Hepatocyte (in vitro differentiated cells): ENCODE results near the gene C5orf24. TPM values are rescaled to one million over a fixed set of nuclear protein-coding genes. Genes with fewer than 3 reads are reported as not detected.

Experiments
- DNase-seq: peaks from one replicate; pipeline ENCODE4 v3.0.0-alpha.2; 2016; ENCODE audit warnings: low spot score
- H2AFZ ChIP-seq: fragments of 200-600 bp; sonication (generic); 2 replicates; pipeline ENCODE4 v1.6.0; 2016; ENCODE audit warnings: antibody characterized with exemption, mild to moderate bottlenecking
- H3K27ac ChIP-seq: fragments of 200-600 bp; sonication (generic); 2 replicates; pipeline ENCODE4 v1.5.1; 2016; ENCODE audit warnings: mild to moderate bottlenecking
- H3K27me3 ChIP-seq: fragments of 200-600 bp; sonication (generic); 2 replicates; pipeline ENCODE4 v1.6.1; 2016
- H3K36me3 ChIP-seq: fragments of 200-600 bp; sonication (generic); replicated peaks from 2 replicates; pipeline ENCODE4 v1.5.1; 2016; ENCODE audit warnings: low read depth; ENCODE audit not compliant: insufficient read depth
- H3K4me1 ChIP-seq: fragments of 200-600 bp; sonication (generic); 2 replicates; pipeline ENCODE4 v1.5.1; 2016; ENCODE audit warnings: mild to moderate bottlenecking, moderate library complexity; ENCODE audit not compliant: insufficient read depth
- H3K4me2 ChIP-seq: fragments of 200-600 bp; sonication (generic); 2 replicates; pipeline ENCODE4 v1.6.0; 2016
- H3K4me3 ChIP-seq: fragments of 200-600 bp; sonication (generic); 2 replicates; pipeline ENCODE4 v1.5.1; 2016; ENCODE audit warnings: mild to moderate bottlenecking
- H3K79me2 ChIP-seq: fragments of 200-600 bp; sonication (generic); 2 replicates; pipeline ENCODE4 v1.6.0; 2017; ENCODE audit warnings: mild to moderate bottlenecking
- H3K9me2 ChIP-seq: fragments of 200-600 bp; sonication (generic); replicated peaks from 2 replicates; pipeline ENCODE4 v1.6.0; 2017; ENCODE audit warnings: mild to moderate bottlenecking; ENCODE audit not compliant: insufficient read depth
- H3K9me3 ChIP-seq: fragments of 200-600 bp; sonication (generic); 2 replicates; pipeline ENCODE4 v1.5.1; 2016; ENCODE audit warnings: low read depth, mild to moderate bottlenecking
- H4K20me1 ChIP-seq: fragments of 200-600 bp; sonication (generic); 2 replicates; pipeline ENCODE4 v1.6.0; 2016; ENCODE audit warnings: mild to moderate bottlenecking; ENCODE audit not compliant: insufficient read depth, poor library complexity, severe bottlenecking
- CTCF ChIP-seq: fragments of 200-600 bp; sonication (generic); IDR thresholded peaks from 2 replicates; pipeline ENCODE4 v1.5.1; 2016; ENCODE audit warnings: antibody characterized with exemption, mild to moderate bottlenecking; ENCODE audit not compliant: poor library complexity
- EZH2 ChIP-seq: fragments of 200-600 bp; sonication (generic); IDR thresholded peaks from 2 replicates; pipeline ENCODE4 v1.6.1; 2016; ENCODE audit warnings: antibody characterized with exemption, mild to moderate bottlenecking, borderline replicate concordance
- EZH2phosphoT487 ChIP-seq: fragments of 200-600 bp; sonication (generic); IDR thresholded peaks from one replicate; pipeline ENCODE4 v1.6.1; 2018; ENCODE audit warnings: antibody characterized with exemption, mild to moderate bottlenecking, low read depth, moderate library complexity; ENCODE audit not compliant: unreplicated experiment, severe bottlenecking
- WGBS: methylation state at CpG from one replicate; pipeline ENCODE4 v1.1.6; 2016; ENCODE audit warnings: low lambda C conversion rate; ENCODE audit errors: missing lambda C conversion rate; 5-methylcytosine and 5-hydroxymethylcytosine counted together
- polyA plus RNA-seq: library from polyadenylated mRNA; unstranded; fragments of >200 nt; fragmentation: Nextera tagmentation; extraction: Ambion mirVana; gene quantifications from 2 replicates; pipeline ENCODE4 v1.2.1, GENCODE V29; 2016
- total RNA-seq: library from RNA; depleted of rRNA; stranded (reverse); fragments of >200 nt; gene quantifications from 2 replicates; pipeline ENCODE4 v1.2.3, GENCODE V29; 2014

The C5orf24 gene
- total and polyA plus RNA-seq, 2 experiments from 2014 or later: 29.2 to 67.0 TPM

- Histone ChIP-seq H3K9me3 (no peaks in the 10 kb centered on the region), H3K27me3 (no peaks in the 10 kb centered on the region), H4K20me1 (peaks cover 3% of the 10 kb centered on the region), H3K27ac (no peak overlapping the region), H2AFZ (no peak overlapping the region), H3K9me2 (no peaks in the 10 kb centered on the region), H3K4me1 (no peaks in the 10 kb centered on the region), H3K4me3 (no peak overlapping the region), H3K4me2 (no peak overlapping the region), H3K79me2 (peaks cover 5% of the 10 kb centered on the region), H3K36me3 (no peaks in the 10 kb centered on the region)
- no peak for DNase-seq
- WGBS: 93% methylated on average over 2 of the region's 2 CpGs
- TF ChIP-seq EZH2: no peak
- TF ChIP-seq CTCF: no peak
- no peak for TF ChIP-seq EZH2phosphoT487
Observed at GRCh38 chr5:134892926-134893325, 47.2 kb downstream of the C5orf24 start.

GRCh38 chr5:134893748-134894505 lies 48.2 kb downstream of the C5orf24 start:
- H3K9me3 ChIP-seq: no peaks in the 10 kb centered on the region
- no peak for TF ChIP-seq CTCF
- no peak for TF ChIP-seq EZH2
- TF ChIP-seq EZH2phosphoT487: no peak
- WGBS: 97% methylated on average over 7 of the region's 7 CpGs
- H3K27me3 ChIP-seq: no peaks in the 10 kb centered on the region
- no peak overlapping the region for H3K4me2 ChIP-seq
- H3K36me3 ChIP-seq: no peaks in the 10 kb centered on the region
- no peaks in the 10 kb centered on the region for H3K9me2 ChIP-seq
- H2AFZ ChIP-seq: no peak overlapping the region
- H3K4me1 ChIP-seq: no peaks in the 10 kb centered on the region
- H3K4me3 ChIP-seq: no peak overlapping the region
- H4K20me1 ChIP-seq: peaks cover 3% of the 10 kb centered on the region
- no peak for DNase-seq
- H3K79me2 ChIP-seq: peaks cover 5% of the 10 kb centered on the region
- H3K27ac ChIP-seq: no peak overlapping the region

- TF ChIP-seq CTCF (no peak), EZH2phosphoT487 (no peak), EZH2 (no peak)
- 92% methylated on average over 10 of the region's 10 CpGs for WGBS
- Histone ChIP-seq H2AFZ (no peak overlapping the region), H3K79me2 (peaks cover 12% of the 10 kb centered on the region), H3K27ac (no peak overlapping the region), H3K9me3 (no peaks in the 10 kb centered on the region), H3K4me2 (no peak overlapping the region), H3K36me3 (no peaks in the 10 kb centered on the region), H3K4me3 (no peak overlapping the region), H3K27me3 (no peaks in the 10 kb centered on the region), H3K9me2 (no peaks in the 10 kb centered on the region), H3K4me1 (no peaks in the 10 kb centered on the region), H4K20me1 (no peaks in the 10 kb centered on the region)
- no peak for DNase-seq
Observed at GRCh38 chr5:134902071-134902801, 56.5 kb downstream of the C5orf24 start.
